Eye (tissue), 1 donor: ENCODE data around the gene CUL7.
A peak's percentile ranks its signal among the peaks of the same experiment; 100 is the strongest.
"Not testable (repeated sequence)": the region's sequence is repeated elsewhere in the genome, so short reads cannot be mapped to it uniquely, and the experiment has no call there.

Experiments
- DNase-seq: peaks from one replicate; pipeline ENCODE4 v3.0.0-alpha.2; 2015

CUL7 gene

DNA sequence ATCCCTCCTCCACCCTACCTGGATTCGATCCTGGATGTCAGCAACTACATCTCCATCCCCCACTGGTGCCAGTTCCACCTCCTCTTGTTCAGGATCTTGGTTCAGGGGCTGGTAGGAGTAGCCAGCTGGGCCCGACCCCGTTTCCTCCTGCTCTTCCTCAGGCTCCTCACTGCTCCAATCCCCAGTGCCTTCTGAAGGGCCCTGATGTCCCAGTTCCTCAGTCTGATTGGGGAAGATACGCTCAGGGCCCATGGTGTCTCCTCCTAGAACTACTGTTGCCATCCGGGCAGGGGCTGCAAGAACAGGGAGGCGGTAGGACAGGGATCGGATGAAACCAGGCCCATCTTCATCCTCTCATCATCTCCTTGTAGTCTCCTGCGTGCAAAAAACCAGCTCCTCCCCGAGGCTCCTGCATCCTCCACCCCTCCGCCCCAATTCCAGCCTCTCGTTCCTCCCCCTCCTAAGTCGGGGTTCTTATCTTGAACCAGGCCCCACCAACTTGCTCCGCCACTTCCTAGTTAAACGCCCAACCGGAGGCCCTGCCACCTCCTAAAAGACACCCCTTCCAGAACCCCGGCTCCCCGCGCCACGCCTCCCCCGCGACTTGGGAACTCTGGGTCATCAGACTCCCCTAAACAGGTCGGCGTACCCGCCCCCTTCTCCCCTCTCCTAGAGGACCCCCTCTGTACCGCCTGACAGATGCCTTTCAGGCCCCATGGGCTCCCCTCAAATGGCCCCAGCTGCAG is 40.4 kb downstream of the CUL7 start:
- no peak for DNase-seq

GRCh38 chr6:43012364-43012763 is 41.3 kb downstream of the CUL7 start:
- no peak for DNase-seq

DNA sequence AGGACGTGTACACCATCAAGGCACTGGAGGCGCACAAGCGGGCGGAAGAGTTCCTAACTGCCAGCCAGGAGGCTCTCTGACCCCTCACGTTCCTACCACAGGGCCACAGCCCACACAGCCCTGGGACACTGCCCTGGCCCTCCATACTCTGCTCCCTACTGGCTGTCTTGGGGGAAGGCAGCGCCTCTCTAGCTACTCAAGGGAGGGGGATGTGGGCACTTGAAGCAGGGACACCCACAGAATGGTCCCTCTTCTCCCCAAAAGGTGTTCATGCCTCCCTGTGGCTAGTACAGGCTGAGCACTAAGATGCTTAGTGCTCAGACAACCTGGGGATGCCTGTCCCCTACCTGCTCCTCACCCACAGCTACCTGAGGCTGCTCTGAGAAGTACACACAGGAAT is 42.4 kb downstream of the CUL7 start:
- DNase-seq = no peak

- DNase-seq = peak; percentile 39
Measured at GRCh38 chr6:43009124-43009523, 44.5 kb downstream of the CUL7 start.

DNA sequence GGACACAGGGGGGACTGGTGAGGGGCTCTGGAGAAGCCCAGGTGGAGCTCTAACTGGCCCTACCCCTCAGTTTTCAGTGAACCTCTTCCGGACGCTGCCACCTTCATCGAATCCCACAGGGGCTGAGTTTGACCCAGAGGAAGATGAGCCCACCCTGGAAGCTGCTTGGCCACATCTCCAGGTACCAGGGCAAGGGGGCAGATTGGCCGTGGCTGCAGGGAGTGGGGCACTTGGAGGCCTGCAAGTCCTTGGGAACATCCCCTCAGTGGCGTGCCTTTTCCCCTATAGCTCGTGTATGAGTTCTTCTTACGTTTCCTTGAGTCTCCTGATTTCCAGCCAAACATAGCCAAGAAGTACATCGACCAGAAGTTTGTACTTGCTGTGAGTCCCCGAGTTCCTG is 46.5 kb downstream of the CUL7 start:
- no peak for DNase-seq

- DNase-seq = no peak
Measured at GRCh38 chr6:43006251-43006650, 47.4 kb downstream of the CUL7 start.

GRCh38 chr6:43005844-43006243 is 47.8 kb downstream of the CUL7 start:
- DNase-seq = no peak

DNA sequence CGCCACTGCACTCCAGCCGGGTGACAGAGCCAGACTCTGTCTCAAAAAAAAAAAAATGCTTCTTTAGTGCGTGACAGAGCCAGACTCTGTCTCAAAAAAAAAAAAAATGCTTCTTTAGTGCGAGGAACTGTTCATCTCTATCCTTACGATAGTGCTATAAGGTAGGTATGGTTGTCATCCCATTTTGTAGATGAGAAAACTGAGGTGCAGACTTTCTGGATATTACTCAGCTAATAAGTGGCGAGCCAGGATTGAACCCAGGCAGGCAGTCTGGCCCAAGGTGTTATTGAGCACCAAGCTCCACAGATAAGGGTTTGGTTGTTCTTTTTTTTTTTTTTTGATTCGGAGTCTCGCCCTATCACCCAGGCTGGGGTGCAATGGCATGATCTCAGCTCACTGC is 51.8 kb downstream of the CUL7 start:
- no peak for DNase-seq

GRCh38 chr6:42998205-42998604 is 55.4 kb downstream of the CUL7 start:
- not testable (repeated sequence) for DNase-seq

DNA sequence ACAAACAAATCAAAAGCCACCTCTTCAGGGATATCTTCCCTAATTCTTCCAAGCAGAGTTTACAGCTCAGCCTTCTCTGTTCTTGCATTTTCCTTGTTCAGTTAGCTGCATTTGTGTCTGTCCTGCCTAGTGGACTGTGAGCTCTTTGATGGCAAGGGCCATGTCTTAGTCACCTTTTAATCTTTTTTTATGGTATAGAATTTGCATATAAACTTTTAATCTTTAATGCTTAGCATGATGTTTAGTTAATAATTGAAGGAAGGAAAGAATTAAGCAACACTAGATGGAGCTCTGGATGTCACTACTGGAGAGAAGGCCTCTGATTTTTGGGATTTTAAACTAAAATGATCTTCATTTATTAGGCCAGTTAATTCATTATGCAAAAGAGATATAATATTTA is 57.1 kb downstream of the CUL7 start:
- no peak for DNase-seq

GRCh38 chr6:42993445-42993844 is 60.2 kb downstream of the CUL7 start:
- no peak for DNase-seq

- no peak for DNase-seq
Measured at GRCh38 chr6:42989923-42990322, 63.7 kb downstream of the CUL7 start.

DNA sequence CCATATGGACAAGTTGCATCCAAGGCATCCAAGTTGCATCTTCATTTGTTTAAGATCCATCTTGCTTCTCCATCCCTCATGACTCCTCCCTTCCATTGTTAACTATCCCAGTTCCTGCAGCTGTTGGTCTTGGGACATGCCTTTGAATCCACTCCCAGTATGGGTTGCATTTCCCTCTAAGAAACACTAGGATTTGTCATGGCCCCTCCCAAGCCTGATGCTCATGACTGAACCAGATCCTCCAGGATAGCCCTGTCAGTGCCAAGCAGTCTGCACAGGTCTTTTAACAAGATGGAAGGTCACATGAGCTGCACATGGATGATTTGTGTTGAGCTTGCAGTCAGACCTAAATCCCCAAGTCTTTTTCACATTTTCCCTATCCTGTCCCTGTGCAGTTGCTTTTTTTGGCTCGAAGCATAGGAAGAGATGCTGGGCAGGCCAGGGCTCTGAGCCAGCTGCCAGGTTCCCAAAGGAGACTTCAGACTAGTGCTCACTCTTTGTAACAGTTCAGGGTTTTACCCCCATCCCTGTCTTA is 65.1 kb downstream of the CUL7 start:
- DNase-seq = no peak
